ENCODE data around the gene RDH5.
A peak's percentile ranks its signal among the peaks of the same experiment; 100 is the strongest.
"Not testable (repeated sequence)": the region's sequence is repeated elsewhere in the genome, so short reads cannot be mapped to it uniquely, and the experiment has no call there.

The RDH5 gene

GRCh38 chr12:55748230-55748993 lies 28.2 kb downstream of the RDH5 start:
- DNase-seq = no peak

- DNase-seq = no peak
These were observed 35.1 kb downstream of the RDH5 start for GRCh38 chr12:55755246-55755645.

- DNase-seq = no peak
These were observed 37.5 kb downstream of the RDH5 start for GRCh38 chr12:55757701-55758100.

GRCh38 chr12:55758575-55758974 lies 38.4 kb downstream of the RDH5 start:
- DNase-seq = not testable (repeated sequence)

- no peak for DNase-seq
These were observed 40.5 kb downstream of the RDH5 start for GRCh38 chr12:55760663-55761062.

GRCh38 chr12:55762646-55763045 lies 42.5 kb downstream of the RDH5 start:
- no peak for DNase-seq

- DNase-seq = no peak
These were observed 45.6 kb downstream of the RDH5 start for GRCh38 chr12:55765736-55766290.

GRCh38 chr12:55767156-55767555 lies 47.0 kb downstream of the RDH5 start:
- DNase-seq = no peak

GRCh38 chr12:55771736-55772135 lies 51.5 kb downstream of the RDH5 start:
- peak; percentile 42 for DNase-seq

All from NCI-H1694 treated with DMSO at 0.1 percent for 48 hours (cell line).